Naive thymus-derived CD4-positive, alpha-beta T cell (primary cell): ENCODE measurements around the gene SSX2IP. TPM values are rescaled to one million over a fixed set of nuclear protein-coding genes. Genes with fewer than 3 reads are reported as not detected.

ENCODE experiments used
- ATAC-seq: fragments of 150-1000 bp; cut with Tn5 transposase; 2 replicates; pipeline ENCODE4 v1.10.0; 2021; ENCODE audit warnings: mild to moderate bottlenecking, moderate library complexity
- CTCF ChIA-PET: fragments of 350-600 bp; sonication (Branson Sonifier 250); formaldehyde crosslinking; loops from one replicate; lab custom pipeline; 2021; ENCODE audit warnings: antibody characterized with exemption; lab: Charles Lee
- POLR2A ChIA-PET: fragments of 350-600 bp; sonication (Branson Sonifier 250); formaldehyde crosslinking; loops from one replicate; lab custom pipeline; 2021; ENCODE audit warnings: antibody characterized with exemption, inconsistent platforms; lab: Charles Lee
- DNase-seq, 9 donors: peaks; one replicate each; pipeline versions ENCODE4 v3.0.0 to v3.0.0-alpha.2; 2020 to 2022; ENCODE audit warnings: mixed read lengths in 1 of 9
- H3K27ac ChIP-seq: one replicate; pipeline ENCODE4 v1.7.0; 2013; ENCODE audit warnings: mild to moderate bottlenecking, low read depth, low read length, moderate library complexity
- H3K27me3 ChIP-seq, 2 donors: one replicate each; pipeline ENCODE4 v1.7.0; 2013; ENCODE audit warnings: low read length in 2 of 2, mild to moderate bottlenecking in 2 of 2, moderate library complexity in 2 of 2; ENCODE audit not compliant: control insufficient read depth in 2 of 2, insufficient read depth in 2 of 2
- H3K36me3 ChIP-seq, 3 experiments: 1 replicate in 2 of 3; 2 replicates in 1 of 3; pipeline ENCODE4 v1.7.0; 2013; ENCODE audit warnings: low read length in 3 of 3, mild to moderate bottlenecking in 3 of 3, moderate library complexity in 1 of 3; ENCODE audit not compliant: insufficient read depth in 3 of 3, control insufficient read depth in 2 of 3
- H3K4me1 ChIP-seq, 2 donors: one replicate each; pipeline ENCODE4 v1.7.0; 2013; ENCODE audit warnings: low read length in 2 of 2, mild to moderate bottlenecking in 2 of 2, moderate library complexity in 1 of 2; ENCODE audit not compliant: control insufficient read depth in 2 of 2, insufficient read depth in 2 of 2
- H3K4me3 ChIP-seq: 2 replicates; pipeline ENCODE4 v1.7.0; 2013; ENCODE audit warnings: mild to moderate bottlenecking, low read length
- H3K9me3 ChIP-seq, 3 experiments: 1 replicate in 2 of 3; 2 replicates in 1 of 3; pipeline ENCODE4 v1.7.0; 2013; ENCODE audit warnings: low read length in 3 of 3; ENCODE audit not compliant: control insufficient read depth in 2 of 3
- H3K27ac Mint-ChIP-seq, 9 donors: one replicate each; pipeline ENCODE4 v1.8.0; 2020 to 2022; ENCODE audit warnings: mixed read lengths in 9 of 9, mild to moderate bottlenecking in 8 of 9, moderate library complexity in 5 of 9, inconsistent platforms in 2 of 9
- H3K27me3 Mint-ChIP-seq, 5 donors: one replicate each; pipeline ENCODE4 v1.8.0; 2021 to 2022; ENCODE audit warnings: mixed read lengths in 5 of 5, mild to moderate bottlenecking in 1 of 5
- H3K36me3 Mint-ChIP-seq, 5 donors: one replicate each; pipeline ENCODE4 v1.8.0; 2020 to 2022; ENCODE audit warnings: mixed read lengths in 5 of 5, mild to moderate bottlenecking in 3 of 5, inconsistent platforms in 1 of 5
- H3K4me1 Mint-ChIP-seq, 7 donors: one replicate each; pipeline ENCODE4 v1.8.0; 2020 to 2022; ENCODE audit warnings: mixed read lengths in 7 of 7, mild to moderate bottlenecking in 3 of 7, inconsistent platforms in 1 of 7
- H3K4me3 Mint-ChIP-seq, 10 donors: one replicate each; pipeline ENCODE4 v1.8.0; 2020 to 2022; ENCODE audit warnings: mild to moderate bottlenecking in 10 of 10, mixed read lengths in 10 of 10, moderate library complexity in 6 of 10, inconsistent platforms in 2 of 10
- H3K9me3 Mint-ChIP-seq, 11 donors: one replicate each; pipeline ENCODE4 v1.8.0; 2020 to 2022; ENCODE audit warnings: mixed read lengths in 11 of 11, mild to moderate bottlenecking in 4 of 11, inconsistent platforms in 1 of 11, moderate library complexity in 1 of 11
- intact Hi-C, 2 donors: fragments of 100-400 bp; cut with micrococcal nuclease; formaldehyde crosslinking; loops; one replicate each; pipeline ENCODE4 v1.15.1; 2023
- polyA plus RNA-seq, 2 donors: library from polyadenylated mRNA; unstranded; fragments of 300-500 nt; fragmentation: Illumina TruSeq; gene quantifications; one replicate each; pipeline ENCODE4 v1.2.3, GENCODE V29; 2021
- total RNA-seq, 6 experiments: library from RNA in 5 of 6; stranded (reverse) in 5 of 6; gene quantifications; 1 replicate in 5 of 6; 2 replicates in 1 of 6; pipeline ENCODE4 v1.2.3 and lab custom pipeline; 2021 to 2026

SSX2IP gene
- total and polyA plus RNA-seq, 7 experiments from 2014 or later = 7.5 to 13.4 (median 8.4) TPM

DNA sequence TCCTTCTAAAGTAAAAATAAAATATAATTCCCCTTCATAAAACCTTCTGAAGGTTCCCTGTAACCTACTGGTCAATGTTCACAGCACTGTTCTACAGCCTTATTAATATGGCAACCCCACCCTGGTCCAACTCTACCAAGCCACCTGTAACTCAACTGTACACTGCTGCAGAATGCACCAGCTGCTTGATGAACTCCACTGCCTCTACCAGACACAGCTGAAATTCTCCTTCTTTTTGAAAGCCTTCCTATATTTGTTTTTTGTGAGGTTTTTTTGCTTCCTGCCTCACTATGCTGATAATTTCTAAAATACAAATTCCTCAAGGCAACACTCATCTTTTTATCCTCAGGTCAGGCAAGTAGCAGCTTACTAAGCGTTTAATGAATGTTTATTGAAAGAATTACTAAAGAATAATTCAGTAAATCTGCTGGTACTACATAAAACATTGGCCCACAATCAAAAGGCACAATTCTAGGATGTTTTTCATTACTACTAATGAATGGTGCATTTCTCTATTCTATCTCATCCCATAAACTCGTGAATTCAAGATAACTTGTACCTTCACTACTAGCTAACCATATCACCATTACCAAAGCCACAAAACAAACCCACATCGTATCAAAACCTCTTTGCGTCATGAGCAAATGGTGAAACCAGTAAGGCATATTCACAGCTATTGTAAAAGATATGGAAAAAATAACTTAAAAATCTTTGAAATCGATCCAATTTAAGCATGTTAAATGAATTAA is 2.4 kb downstream of the SSX2IP start:
- H3K36me3 Mint-ChIP-seq = peaks cover 0 to 10% (median 0%) of the 10 kb centered on the region in 5 donors
- H3K27me3 ChIP-seq = no peaks in the 10 kb centered on the region
- H3K27me3 Mint-ChIP-seq = no peaks in the 10 kb centered on the region
- H3K27ac Mint-ChIP-seq = peak overlapping the region in 3 of 9 donors; percentile 0 to 37 (median 2)
- H3K4me1 Mint-ChIP-seq = peaks cover 33 to 63% (median 58%) of the 10 kb centered on the region in 7 donors
- no peak overlapping the region for H3K4me3 ChIP-seq
- DNase-seq = no peak
- H3K9me3 Mint-ChIP-seq = no peaks in the 10 kb centered on the region
- no peak for ATAC-seq
- ChIA-PET POLR2A (interaction anchor here (1.3 kb wide), 1 partner anchor 35 kb away, joined by 3 read pairs; no protein-coding TSS in a partner anchor), CTCF (interaction anchor here (0.7 to 1.1 kb wide), 2 partner anchors 36 to 252 kb away, joined by 3 to 4 read pairs; no protein-coding TSS in a partner anchor)
- peak overlapping the region in 4 of 10 donors; percentile 13 to 86 (median 25) for H3K4me3 Mint-ChIP-seq
- intact Hi-C loops = no loop called here
- no peaks in the 10 kb centered on the region for H3K36me3 ChIP-seq
- no peak overlapping the region for H3K27ac ChIP-seq
- peaks cover 3 to 24% of the 10 kb centered on the region in 2 donors for H3K4me1 ChIP-seq
- H3K9me3 ChIP-seq = no peaks in the 10 kb centered on the region

DNA sequence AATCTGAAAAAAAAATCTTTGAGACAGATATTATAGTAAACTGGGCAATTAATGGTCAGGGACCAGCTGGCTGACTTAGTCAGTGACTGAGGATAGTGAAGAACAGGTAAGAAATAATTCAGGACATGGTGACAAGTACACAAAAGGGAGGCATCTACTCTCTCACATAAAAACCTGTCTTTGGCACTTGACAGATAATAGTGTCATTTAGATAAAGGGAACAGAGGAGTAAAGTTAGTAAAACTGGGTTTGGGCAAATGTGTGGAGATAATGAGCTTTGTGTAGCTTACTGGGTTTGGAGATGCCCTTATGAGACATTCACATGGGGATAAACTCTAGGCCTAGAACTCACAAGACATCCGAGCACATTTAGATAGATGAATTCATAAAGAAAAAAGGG is 4.0 kb downstream of the SSX2IP start:
- Histone ChIP-seq H3K4me1 (peaks cover 3 to 12% of the 10 kb centered on the region in 2 donors), H3K4me3 (no peak overlapping the region), H3K9me3 (no peaks in the 10 kb centered on the region), H3K27ac (no peak overlapping the region), H3K27me3 (no peaks in the 10 kb centered on the region), H3K36me3 (no peaks in the 10 kb centered on the region)
- DNase-seq = no peak
- Mint-ChIP-seq H3K27me3 (no peaks in the 10 kb centered on the region), H3K36me3 (peaks cover 0 to 16% (median 0%) of the 10 kb centered on the region in 5 donors), H3K27ac (peak overlapping the region in 1 of 9 donors; percentile 31), H3K4me3 (peak overlapping the region in 2 of 10 donors; percentile 12 to 55), H3K4me1 (peaks cover 33 to 54% (median 42%) of the 10 kb centered on the region in 7 donors), H3K9me3 (no peaks in the 10 kb centered on the region)
- no peak for ATAC-seq
- intact Hi-C loops = no loop called here
- POLR2A ChIA-PET = no interaction called here
- CTCF ChIA-PET = no interaction called here

DNA sequence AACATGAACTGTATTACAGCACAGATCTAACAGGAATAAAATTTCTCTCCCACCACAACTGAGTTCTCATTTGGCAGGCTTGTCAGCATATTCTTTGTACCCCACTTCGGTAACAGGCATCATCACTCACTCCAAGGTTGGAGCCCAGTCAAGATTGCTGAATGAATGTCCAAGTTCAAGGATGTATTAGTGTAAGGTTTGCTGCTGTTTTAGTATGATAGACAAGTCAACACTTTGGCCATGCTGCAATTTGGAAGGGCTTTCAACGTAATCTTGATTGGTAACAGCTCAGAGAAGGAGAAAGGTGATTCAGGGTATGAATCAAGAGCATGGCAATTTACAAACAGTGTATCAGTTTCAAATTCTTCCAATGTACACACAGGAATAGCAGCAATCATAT is 6.8 kb downstream of the SSX2IP start:
- Mint-ChIP-seq H3K4me1 (peaks cover 22 to 44% (median 27%) of the 10 kb centered on the region in 7 donors), H3K27ac (no peak overlapping the region), H3K4me3 (no peak overlapping the region), H3K9me3 (no peaks in the 10 kb centered on the region), H3K27me3 (no peaks in the 10 kb centered on the region), H3K36me3 (peaks cover 0 to 19% (median 8%) of the 10 kb centered on the region in 5 donors)
- Histone ChIP-seq H3K9me3 (no peaks in the 10 kb centered on the region), H3K36me3 (no peaks in the 10 kb centered on the region), H3K4me3 (no peak overlapping the region), H3K4me1 (no peaks in the 10 kb centered on the region), H3K27me3 (no peaks in the 10 kb centered on the region), H3K27ac (no peak overlapping the region)
- ChIA-PET POLR2A (no interaction called here), CTCF (no interaction called here)
- DNase-seq (no peak), ATAC-seq (no peak)
- intact Hi-C loops = no loop called here

DNA sequence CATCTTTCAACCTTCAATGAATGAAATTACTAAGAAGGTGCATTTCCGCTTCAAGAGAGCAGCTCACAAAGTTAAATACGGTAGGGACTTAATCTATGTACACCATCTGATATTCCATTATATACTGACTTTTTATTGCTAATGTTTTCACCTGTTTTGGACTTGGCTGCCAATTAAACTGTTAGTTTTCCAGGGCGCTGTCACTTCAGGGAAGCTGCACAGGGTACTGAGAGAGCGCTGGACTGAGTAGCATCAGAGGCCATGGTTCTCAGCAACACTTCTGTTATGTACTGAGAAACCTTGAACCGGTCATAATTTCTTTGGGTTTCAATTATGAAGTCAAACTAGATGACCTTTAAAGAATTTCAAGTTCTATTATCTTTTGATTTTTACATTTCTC is 8.2 kb downstream of the SSX2IP start:
- CTCF ChIA-PET = no interaction called here
- peaks cover 0 to 26% (median 14%) of the 10 kb centered on the region in 5 donors for H3K36me3 Mint-ChIP-seq
- H3K27ac Mint-ChIP-seq = no peak overlapping the region

DNA sequence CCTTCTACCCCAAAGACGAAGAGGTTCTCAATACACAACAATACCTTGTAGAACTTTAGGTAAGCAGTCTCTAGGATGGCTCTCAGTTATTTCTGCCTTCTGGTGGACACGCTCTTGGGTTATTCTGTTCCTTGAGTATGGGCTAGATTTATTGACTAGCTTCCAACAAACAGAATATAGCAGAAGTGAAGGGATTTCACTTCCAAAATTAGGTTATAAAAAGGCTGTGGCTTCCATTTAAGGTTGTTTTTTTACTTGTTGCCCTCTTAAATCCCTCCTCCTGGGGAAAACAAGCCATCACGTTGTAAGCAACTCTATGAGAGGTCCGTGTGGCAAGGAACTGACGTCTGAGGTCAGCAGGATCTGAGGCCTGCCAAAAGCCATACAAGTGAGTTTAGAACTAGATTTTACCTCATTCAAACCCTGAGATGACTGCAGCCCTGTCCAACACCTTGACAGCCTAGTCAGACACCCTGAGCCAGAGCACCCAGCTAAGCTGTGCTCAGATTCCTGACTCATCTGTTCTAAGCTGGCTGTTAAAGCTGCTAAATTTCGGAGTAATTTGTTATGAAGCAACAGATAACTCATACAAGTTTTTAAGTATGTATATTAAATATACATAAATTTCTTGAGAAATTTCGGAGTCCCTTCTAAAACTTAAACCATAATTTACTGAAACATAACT is 12.7 kb downstream of the SSX2IP start:
- Mint-ChIP-seq H3K4me1 (peaks cover 8 to 45% (median 23%) of the 10 kb centered on the region in 7 donors), H3K27ac (no peak overlapping the region), H3K36me3 (peaks cover 0 to 23% (median 12%) of the 10 kb centered on the region in 5 donors), H3K27me3 (no peaks in the 10 kb centered on the region), H3K9me3 (no peaks in the 10 kb centered on the region), H3K4me3 (no peak overlapping the region)
- DNase-seq (no peak), ATAC-seq (no peak)
- ChIA-PET POLR2A (no interaction called here), CTCF (no interaction called here)
- Histone ChIP-seq H3K4me1 (peaks cover 0 to 6% of the 10 kb centered on the region in 2 donors), H3K27ac (no peak overlapping the region), H3K27me3 (no peaks in the 10 kb centered on the region), H3K9me3 (no peaks in the 10 kb centered on the region), H3K36me3 (no peaks in the 10 kb centered on the region), H3K4me3 (no peak overlapping the region)
- intact Hi-C loops = no loop called here

More for the DNA sequence above, 8.2 kb downstream of the SSX2IP start:
- no peaks in the 10 kb centered on the region for H3K36me3 ChIP-seq
- Mint-ChIP-seq H3K9me3 (no peaks in the 10 kb centered on the region), H3K4me1 (peaks cover 14 to 36% (median 20%) of the 10 kb centered on the region in 7 donors), H3K27me3 (no peaks in the 10 kb centered on the region), H3K4me3 (no peak overlapping the region)
- no peak for ATAC-seq
- POLR2A ChIA-PET = interaction anchor here (1.4 kb wide), 1 partner anchor 12 kb away, joined by 4 read pairs; no protein-coding TSS in a partner anchor
- intact Hi-C loops = no loop called here
- H3K27ac ChIP-seq = no peak overlapping the region
- DNase-seq = no peak
- H3K9me3 ChIP-seq = no peaks in the 10 kb centered on the region
- H3K4me1 ChIP-seq = no peaks in the 10 kb centered on the region
- no peaks in the 10 kb centered on the region for H3K27me3 ChIP-seq
- no peak overlapping the region for H3K4me3 ChIP-seq

DNA sequence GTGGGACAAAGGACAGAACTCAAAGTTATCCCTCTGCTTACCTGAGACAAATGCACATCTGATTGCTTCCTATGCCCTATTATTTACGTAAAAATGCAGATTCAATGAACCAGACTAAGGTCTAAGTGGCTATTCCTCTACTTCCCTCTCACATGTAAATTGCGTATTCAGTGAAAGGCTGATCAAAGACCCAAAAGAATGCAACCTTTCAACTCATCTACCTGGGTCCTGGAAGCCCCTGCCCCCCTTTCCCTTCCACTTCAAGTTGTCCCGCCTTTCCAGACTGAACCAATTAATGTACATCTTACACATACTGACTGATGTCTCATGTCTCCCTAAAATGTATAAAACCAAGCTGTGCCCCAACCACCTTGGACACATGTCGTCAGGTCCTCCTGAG is 14.6 kb downstream of the SSX2IP start:
- Mint-ChIP-seq H3K4me3 (no peak overlapping the region), H3K36me3 (peaks cover 0 to 23% (median 12%) of the 10 kb centered on the region in 5 donors), H3K4me1 (peaks cover 8 to 38% (median 30%) of the 10 kb centered on the region in 7 donors), H3K27me3 (no peaks in the 10 kb centered on the region), H3K9me3 (no peaks in the 10 kb centered on the region), H3K27ac (no peak overlapping the region)
- H3K9me3 ChIP-seq = no peaks in the 10 kb centered on the region
- no peaks in the 10 kb centered on the region for H3K27me3 ChIP-seq
- ATAC-seq = no peak
- POLR2A ChIA-PET = interaction anchor here (0.6 kb wide), 1 partner anchor 195 kb away, joined by 3 read pairs; no protein-coding TSS in a partner anchor
- H3K36me3 ChIP-seq = no peaks in the 10 kb centered on the region
- no peak for DNase-seq
- peaks cover 0 to 6% of the 10 kb centered on the region in 2 donors for H3K4me1 ChIP-seq
- H3K4me3 ChIP-seq = no peak overlapping the region
- no peak overlapping the region for H3K27ac ChIP-seq
- intact Hi-C loops = no loop called here
- CTCF ChIA-PET = no interaction called here
